Epithelial cell of esophagus (primary cell): ENCODE measurements around the gene FBLN1.
A peak's percentile ranks its signal among the peaks of the same experiment; 100 is the strongest.

Experiments
- DNase-seq: peaks from one replicate; pipeline ENCODE4 v3.0.0; 2010; ENCODE audit warnings: low read depth
- H3K4me3 ChIP-seq: 2 replicates; pipeline ENCODE4 v1.5.1; 2011; ENCODE audit warnings: mild to moderate bottlenecking, low read length, control low read depth
- CTCF ChIP-seq: IDR thresholded peaks from 2 replicates; pipeline ENCODE4 v1.5.1; 2011; ENCODE audit warnings: low read depth, mild to moderate bottlenecking, low read length, control low read depth, inconsistent platforms; ENCODE audit not compliant: insufficient read depth; ENCODE audit errors: missing control alignments

The FBLN1 gene

GRCh38 chr22:45469281-45470073 lies 33.2 kb upstream of the FBLN1 start:
- peak; percentile 80 for DNase-seq
- TF ChIP-seq CTCF = no peak
- no peak overlapping the region for H3K4me3 ChIP-seq

- H3K4me3 ChIP-seq = no peak overlapping the region
- no peak for DNase-seq
- TF ChIP-seq CTCF = no peak
Measured at GRCh38 chr22:45470871-45471270, 31.8 kb upstream of the FBLN1 start.

DNA sequence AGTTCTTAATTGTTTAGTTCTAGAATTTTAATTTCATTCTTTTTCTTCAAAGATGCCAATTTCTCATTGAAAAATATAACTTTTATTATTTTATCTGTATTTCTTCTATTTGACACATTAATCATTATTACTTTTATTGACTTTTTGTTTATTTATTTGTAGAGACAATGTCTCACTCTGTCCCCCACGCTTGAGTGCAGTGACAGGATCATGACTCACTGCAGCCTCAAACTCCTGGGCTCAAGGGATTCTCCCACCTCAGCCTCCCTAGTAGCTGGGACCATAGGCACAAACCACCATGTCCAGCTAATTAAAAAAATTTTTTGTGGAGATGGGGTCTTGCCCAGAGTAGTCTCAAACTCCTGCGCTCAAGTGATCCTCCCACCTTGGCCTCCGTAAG lies 30.3 kb upstream of the FBLN1 start:
- TF ChIP-seq CTCF = no peak
- peak; percentile 17 for DNase-seq

GRCh38 chr22:45473626-45474237 lies 29.0 kb upstream of the FBLN1 start:
- no peak overlapping the region for H3K4me3 ChIP-seq
- no peak for TF ChIP-seq CTCF
- DNase-seq = no peak

More for the DNA sequence above, 30.3 kb upstream of the FBLN1 start:
- no peak overlapping the region for H3K4me3 ChIP-seq

- DNase-seq = no peak
- no peak overlapping the region for H3K4me3 ChIP-seq
- TF ChIP-seq CTCF = no peak
Measured at GRCh38 chr22:45475063-45475747, 27.5 kb upstream of the FBLN1 start.

DNA sequence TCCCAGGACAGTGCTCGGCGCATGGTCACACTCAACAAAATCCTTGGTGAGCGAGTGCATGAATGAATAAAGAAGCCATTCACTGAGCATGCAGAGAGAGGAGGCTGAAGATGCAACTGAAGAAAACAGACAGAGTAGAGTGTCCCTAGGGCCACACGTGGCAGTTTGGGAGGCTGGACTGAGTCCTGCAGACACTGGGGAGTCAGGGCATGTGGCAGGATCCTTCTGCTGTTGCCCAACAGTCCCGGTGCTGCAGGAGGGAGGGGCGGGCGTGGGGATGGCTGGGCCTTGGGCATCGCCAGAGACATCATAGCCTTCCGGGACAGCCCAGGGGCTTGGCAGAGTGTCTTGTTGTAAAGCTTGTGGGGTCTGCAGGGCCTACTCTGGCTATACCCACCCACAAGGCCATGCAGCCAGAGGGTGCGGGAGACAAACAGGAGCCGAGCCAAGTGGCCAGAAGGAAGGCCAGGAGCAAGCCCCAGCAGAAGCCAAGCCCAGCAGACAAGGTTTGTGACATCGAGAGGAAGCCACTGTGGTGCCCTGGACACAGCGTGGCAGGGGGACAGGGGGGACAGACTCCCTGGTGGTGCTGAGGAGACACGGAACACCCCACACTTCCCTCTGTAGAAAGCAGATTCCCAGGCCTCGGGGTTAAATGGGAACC lies 26.7 kb upstream of the FBLN1 start:
- DNase-seq = no peak
- no peak for TF ChIP-seq CTCF
- H3K4me3 ChIP-seq = no peak overlapping the region
